ENCODE measurements around the gene BAZ2B.

The BAZ2B gene

DNA sequence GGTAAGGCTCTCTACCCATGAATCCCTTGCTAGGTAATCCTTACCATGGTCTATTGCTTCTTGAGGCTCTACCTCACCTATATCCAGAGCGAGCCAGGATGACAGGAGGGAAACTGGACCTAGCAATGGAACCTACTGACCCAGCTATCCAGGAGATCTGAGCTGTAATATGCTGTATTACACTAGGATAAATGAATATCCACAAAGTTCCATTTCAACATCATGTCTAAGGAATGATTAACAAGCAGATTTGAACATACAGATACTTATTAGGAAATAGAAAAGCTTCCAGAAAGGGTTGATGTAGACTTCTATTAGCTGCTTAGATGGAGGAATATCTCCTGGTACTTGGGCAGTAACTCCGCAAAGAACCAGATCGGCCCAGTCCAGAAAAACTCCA is 110.1 kb downstream of the BAZ2B start:
- Histone ChIP-seq H3K79me2 (ENCODE audit: control insufficient read depth, insufficient read depth, low read length, unreplicated experiment) (peaks cover 2% of the 10 kb centered on the region), H3K4me3 (ENCODE audit: low read depth, low read length) (no peak overlapping the region), H3K4me1 (ENCODE audit: control insufficient read depth, insufficient read depth, low read length, unreplicated experiment) (peaks cover 8% of the 10 kb centered on the region), H2AFZ (ENCODE audit: low read length, unreplicated experiment) (no peak overlapping the region), H3K27me3 (ENCODE audit: insufficient read depth, low read length) (no peaks in the 10 kb centered on the region), H3K36me3 (ENCODE audit: insufficient read depth, low read length) (no peaks in the 10 kb centered on the region), H3K27ac (ENCODE audit: low read depth, low read length) (no peak overlapping the region)

DNA sequence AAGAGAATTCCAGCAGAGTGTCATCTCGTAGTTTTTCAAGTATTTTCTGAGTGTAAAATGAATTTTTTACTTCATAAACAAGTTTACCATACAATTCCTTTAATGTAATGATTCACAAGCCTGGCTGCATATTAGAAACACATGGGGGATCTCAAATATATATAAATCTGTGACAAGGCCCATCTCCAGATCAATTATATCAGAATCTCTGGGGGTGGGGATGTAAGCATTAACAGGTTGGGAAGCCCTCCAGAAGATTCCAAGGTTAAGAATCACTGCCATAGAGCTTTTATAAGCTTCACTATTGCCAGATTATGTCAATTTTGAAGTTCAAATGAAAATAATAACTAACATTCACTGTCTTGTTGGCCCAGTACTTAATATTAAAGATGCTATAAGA is 111.2 kb downstream of the BAZ2B start:
- Histone ChIP-seq H3K4me1 (ENCODE audit: control insufficient read depth, insufficient read depth, low read length, unreplicated experiment) (peaks cover 8% of the 10 kb centered on the region), H2AFZ (ENCODE audit: low read length, unreplicated experiment) (no peak overlapping the region), H3K27me3 (ENCODE audit: insufficient read depth, low read length) (no peaks in the 10 kb centered on the region), H3K27ac (ENCODE audit: low read depth, low read length) (no peak overlapping the region), H3K79me2 (ENCODE audit: control insufficient read depth, insufficient read depth, low read length, unreplicated experiment) (peaks cover 2% of the 10 kb centered on the region), H3K36me3 (ENCODE audit: insufficient read depth, low read length) (no peaks in the 10 kb centered on the region), H3K4me3 (ENCODE audit: low read depth, low read length) (no peak overlapping the region)

- Histone ChIP-seq H3K79me2 (ENCODE audit: control insufficient read depth, insufficient read depth, low read length, unreplicated experiment) (peaks cover 2% of the 10 kb centered on the region), H2AFZ (ENCODE audit: low read length, unreplicated experiment) (no peak overlapping the region), H3K4me1 (ENCODE audit: control insufficient read depth, insufficient read depth, low read length, unreplicated experiment) (peaks cover 17% of the 10 kb centered on the region), H3K36me3 (ENCODE audit: insufficient read depth, low read length) (no peaks in the 10 kb centered on the region), H3K4me3 (ENCODE audit: low read depth, low read length) (no peak overlapping the region), H3K27me3 (ENCODE audit: insufficient read depth, low read length) (no peaks in the 10 kb centered on the region), H3K27ac (ENCODE audit: low read depth, low read length) (no peak overlapping the region)
These were observed 114.6 kb downstream of the BAZ2B start for GRCh38 chr2:159501743-159502142.

DNA sequence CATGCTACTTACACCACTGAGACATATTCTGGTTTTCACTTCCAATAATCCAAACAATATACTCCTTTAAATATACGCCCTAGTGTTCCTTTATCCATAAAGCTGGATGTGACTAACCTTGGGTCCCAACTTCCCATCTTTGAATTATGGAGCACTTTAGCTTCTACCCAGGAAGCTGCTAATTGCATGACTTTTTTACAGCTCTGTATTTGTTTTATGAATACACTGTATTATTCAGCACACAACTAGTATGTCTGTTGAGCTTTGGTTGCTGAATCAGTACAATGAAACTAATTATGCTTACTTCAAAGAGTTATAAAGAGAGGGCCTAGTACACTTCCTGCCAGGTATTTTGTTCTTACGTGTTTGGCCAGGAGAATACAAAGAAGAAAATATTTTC is 118.5 kb downstream of the BAZ2B start:
- peaks cover 13% of the 10 kb centered on the region for H3K4me1 ChIP-seq (ENCODE audit: control insufficient read depth, insufficient read depth, low read length, unreplicated experiment)
- peak overlapping the region; percentile 70 for H3K27ac ChIP-seq (ENCODE audit: low read depth, low read length)
- H2AFZ ChIP-seq (ENCODE audit: low read length, unreplicated experiment): no peak overlapping the region
- H3K4me3 ChIP-seq (ENCODE audit: low read depth, low read length): no peak overlapping the region
- H3K79me2 ChIP-seq (ENCODE audit: control insufficient read depth, insufficient read depth, low read length, unreplicated experiment): no peaks in the 10 kb centered on the region
- no peaks in the 10 kb centered on the region for H3K36me3 ChIP-seq (ENCODE audit: insufficient read depth, low read length)
- H3K27me3 ChIP-seq (ENCODE audit: insufficient read depth, low read length): no peaks in the 10 kb centered on the region

DNA sequence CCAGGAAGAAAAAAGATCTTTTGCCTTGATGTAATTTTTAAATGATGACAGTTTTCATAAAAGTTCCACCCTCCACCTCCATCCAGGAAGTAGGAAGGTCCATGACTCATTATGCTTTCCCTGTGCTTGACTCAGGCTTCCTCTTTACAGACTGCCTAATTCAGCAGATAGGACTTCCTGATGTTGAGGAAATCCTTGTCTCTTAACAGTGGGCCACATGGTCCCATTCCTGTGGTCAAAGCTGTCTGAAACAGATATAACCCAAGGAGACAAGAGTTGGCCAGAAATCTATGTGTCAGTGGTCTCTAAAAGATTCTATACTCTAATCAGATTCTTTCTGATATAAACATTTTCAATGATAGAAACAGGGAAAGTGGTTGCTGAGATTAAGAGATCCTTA is 119.1 kb downstream of the BAZ2B start:
- H3K4me1 ChIP-seq (ENCODE audit: control insufficient read depth, insufficient read depth, low read length, unreplicated experiment): peaks cover 13% of the 10 kb centered on the region
- peak overlapping the region; percentile 58 for H2AFZ ChIP-seq (ENCODE audit: low read length, unreplicated experiment)
- H3K27ac ChIP-seq (ENCODE audit: low read depth, low read length): peak overlapping the region; percentile 70
- H3K79me2 ChIP-seq (ENCODE audit: control insufficient read depth, insufficient read depth, low read length, unreplicated experiment): no peaks in the 10 kb centered on the region
- no peak overlapping the region for H3K4me3 ChIP-seq (ENCODE audit: low read depth, low read length)
- H3K27me3 ChIP-seq (ENCODE audit: insufficient read depth, low read length): no peaks in the 10 kb centered on the region
- H3K36me3 ChIP-seq (ENCODE audit: insufficient read depth, low read length): no peaks in the 10 kb centered on the region

GRCh38 chr2:159489476-159489875 is 126.9 kb downstream of the BAZ2B start:
- Histone ChIP-seq H3K27ac (ENCODE audit: low read depth, low read length) (no peak overlapping the region), H3K36me3 (ENCODE audit: insufficient read depth, low read length) (no peaks in the 10 kb centered on the region), H2AFZ (ENCODE audit: low read length, unreplicated experiment) (no peak overlapping the region), H3K4me3 (ENCODE audit: low read depth, low read length) (no peak overlapping the region), H3K4me1 (ENCODE audit: control insufficient read depth, insufficient read depth, low read length, unreplicated experiment) (no peaks in the 10 kb centered on the region), H3K79me2 (ENCODE audit: control insufficient read depth, insufficient read depth, low read length, unreplicated experiment) (no peaks in the 10 kb centered on the region), H3K27me3 (ENCODE audit: insufficient read depth, low read length) (no peaks in the 10 kb centered on the region)

GRCh38 chr2:159484532-159484931 is 131.8 kb downstream of the BAZ2B start:
- H3K27ac ChIP-seq (ENCODE audit: low read depth, low read length): no peak overlapping the region
- no peaks in the 10 kb centered on the region for H3K36me3 ChIP-seq (ENCODE audit: insufficient read depth, low read length)
- no peaks in the 10 kb centered on the region for H3K27me3 ChIP-seq (ENCODE audit: insufficient read depth, low read length)
- no peaks in the 10 kb centered on the region for H3K79me2 ChIP-seq (ENCODE audit: control insufficient read depth, insufficient read depth, low read length, unreplicated experiment)
- no peaks in the 10 kb centered on the region for H3K4me1 ChIP-seq (ENCODE audit: control insufficient read depth, insufficient read depth, low read length, unreplicated experiment)
- H3K4me3 ChIP-seq (ENCODE audit: low read depth, low read length): no peak overlapping the region
- H2AFZ ChIP-seq (ENCODE audit: low read length, unreplicated experiment): no peak overlapping the region

DNA sequence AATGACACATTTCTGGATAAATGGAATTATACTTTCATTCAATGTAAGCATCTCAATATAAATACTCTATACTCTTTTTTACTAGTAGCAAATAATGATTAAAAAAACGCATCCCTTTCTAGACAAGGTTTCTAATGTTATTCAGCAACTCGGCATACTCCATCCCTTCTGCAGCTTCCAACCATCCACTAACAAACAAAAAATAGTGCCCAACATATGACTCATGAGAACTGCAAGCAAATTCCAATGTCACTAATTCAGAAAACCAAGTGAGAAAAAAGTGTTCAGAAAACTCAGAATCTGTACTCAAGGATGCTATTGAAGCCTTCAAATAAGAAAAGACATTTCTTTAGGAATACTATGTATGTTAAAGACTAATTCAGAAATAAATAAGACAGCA is 140.0 kb downstream of the BAZ2B start:
- Histone ChIP-seq H3K27ac (ENCODE audit: low read depth, low read length) (no peak overlapping the region), H3K36me3 (ENCODE audit: insufficient read depth, low read length) (peaks cover 6% of the 10 kb centered on the region; the same call in 1 of the 2 replicates), H3K4me1 (ENCODE audit: control insufficient read depth, insufficient read depth, low read length, unreplicated experiment) (no peaks in the 10 kb centered on the region), H3K79me2 (ENCODE audit: control insufficient read depth, insufficient read depth, low read length, unreplicated experiment) (no peaks in the 10 kb centered on the region), H2AFZ (ENCODE audit: low read length, unreplicated experiment) (no peak overlapping the region), H3K4me3 (ENCODE audit: low read depth, low read length) (no peak overlapping the region), H3K27me3 (ENCODE audit: insufficient read depth, low read length) (no peaks in the 10 kb centered on the region)

- no peaks in the 10 kb centered on the region for H3K4me1 ChIP-seq (ENCODE audit: control insufficient read depth, insufficient read depth, low read length, unreplicated experiment)
- H3K27ac ChIP-seq (ENCODE audit: low read depth, low read length): no peak overlapping the region
- H3K79me2 ChIP-seq (ENCODE audit: control insufficient read depth, insufficient read depth, low read length, unreplicated experiment): no peaks in the 10 kb centered on the region
- H2AFZ ChIP-seq (ENCODE audit: low read length, unreplicated experiment): no peak overlapping the region
- no peaks in the 10 kb centered on the region for H3K27me3 ChIP-seq (ENCODE audit: insufficient read depth, low read length)
- H3K4me3 ChIP-seq (ENCODE audit: low read depth, low read length): no peak overlapping the region
- H3K36me3 ChIP-seq (ENCODE audit: insufficient read depth, low read length): peaks cover 6% of the 10 kb centered on the region; the same call in 1 of the 2 replicates
These were observed 140.6 kb downstream of the BAZ2B start for GRCh38 chr2:159475793-159476192.

GRCh38 chr2:159471340-159471739 is 145.0 kb downstream of the BAZ2B start:
- H3K79me2 ChIP-seq (ENCODE audit: control insufficient read depth, insufficient read depth, low read length, unreplicated experiment): no peaks in the 10 kb centered on the region
- H3K4me1 ChIP-seq (ENCODE audit: control insufficient read depth, insufficient read depth, low read length, unreplicated experiment): no peaks in the 10 kb centered on the region
- no peak overlapping the region for H3K27ac ChIP-seq (ENCODE audit: low read depth, low read length)
- H3K27me3 ChIP-seq (ENCODE audit: insufficient read depth, low read length): no peaks in the 10 kb centered on the region
- no peak overlapping the region for H3K4me3 ChIP-seq (ENCODE audit: low read depth, low read length)
- 0 out of 2 replicates have a peak, but pooled peaks cover 5% of the 10 kb centered on the region for H3K36me3 ChIP-seq (ENCODE audit: insufficient read depth, low read length)
- H2AFZ ChIP-seq (ENCODE audit: low read length, unreplicated experiment): no peak overlapping the region

DNA sequence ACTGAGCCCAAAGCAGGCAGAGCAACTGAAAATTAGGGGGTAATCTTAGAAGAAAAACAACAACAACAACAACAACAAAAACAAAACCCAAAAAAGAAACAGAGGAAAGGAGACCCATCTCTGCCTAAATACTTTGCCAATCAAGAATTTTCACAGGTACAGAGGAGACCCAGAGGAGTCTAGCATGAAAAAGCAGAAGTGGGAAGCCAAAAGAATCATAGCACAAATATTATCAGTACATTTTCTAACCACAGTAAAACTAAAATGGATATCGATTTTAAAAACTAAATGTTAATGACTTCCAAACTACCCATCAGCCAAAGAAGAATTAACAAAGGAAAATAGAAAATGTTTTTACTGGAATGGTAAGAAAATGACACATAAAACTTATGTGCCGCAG is 148.1 kb downstream of the BAZ2B start:
- Histone ChIP-seq H3K4me3 (ENCODE audit: low read depth, low read length) (no peak overlapping the region), H3K27ac (ENCODE audit: low read depth, low read length) (no peak overlapping the region), H3K4me1 (ENCODE audit: control insufficient read depth, insufficient read depth, low read length, unreplicated experiment) (no peaks in the 10 kb centered on the region), H3K36me3 (ENCODE audit: insufficient read depth, low read length) (0 out of 2 replicates have a peak, but pooled peaks cover 4% of the 10 kb centered on the region), H3K27me3 (ENCODE audit: insufficient read depth, low read length) (no peaks in the 10 kb centered on the region), H2AFZ (ENCODE audit: low read length, unreplicated experiment) (no peak overlapping the region), H3K79me2 (ENCODE audit: control insufficient read depth, insufficient read depth, low read length, unreplicated experiment) (no peaks in the 10 kb centered on the region)

All from ACC112 (cell line).